Right ventricle myocardium inferior (tissue), 1 donor: ENCODE data around the gene CCL1. TPM values are rescaled to one million over a fixed set of nuclear protein-coding genes. Genes with fewer than 3 reads are reported as not detected.

Experiments used
- ATAC-seq: fragments of 200-7000 bp; cut with Tn5 transposase; one replicate; pipeline ENCODE4 v1.9.1; 2020; ENCODE audit warnings: mild to moderate bottlenecking, moderate library complexity
- DNase-seq: peaks from one replicate; pipeline ENCODE4 v3.0.0; 2021; ENCODE audit errors: missing footprints
- intact Hi-C: fragments of 100-400 bp; cut with DNase I; formaldehyde crosslinking; loops from one replicate; pipeline ENCODE4 v1.11.0; 2022
- total RNA-seq: library from RNA; stranded (reverse); fragmentation: NEBNext Ultra II Directional; extraction: Animal tissue kit (Norgen Biotek cat#: 25700); gene quantifications from one replicate; pipeline ENCODE4 v1.2.1, GENCODE V29; 2021
- donor health status: DM: no; HTN: yes; CAD: no; lungs with severe emphysema.

CCL1 gene
- total RNA-seq, 1 donor from 2014 or later: not detected

DNA sequence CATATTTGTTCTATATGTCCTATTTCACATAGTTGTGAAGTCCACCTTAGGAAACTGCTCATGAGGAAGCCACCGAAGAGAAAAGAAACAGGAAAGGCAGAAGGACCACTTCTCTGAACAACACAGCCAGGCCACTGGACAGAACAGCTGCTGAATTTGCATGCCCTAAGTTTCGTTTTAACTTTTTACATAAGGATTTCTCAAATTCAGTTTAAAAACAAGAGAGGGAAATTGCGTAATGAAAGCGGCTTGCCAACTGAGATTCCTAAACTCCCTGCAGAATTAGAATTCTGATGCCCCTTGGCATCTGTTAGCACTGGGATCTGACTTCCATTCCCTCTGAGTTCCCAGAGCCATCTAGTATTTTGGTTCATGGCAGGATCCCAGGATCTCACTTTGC, 48.8 kb downstream of the CCL1 start:
- no peak for DNase-seq
- ATAC-seq: peak; percentile 72
- intact Hi-C loops: no loop called here

DNA sequence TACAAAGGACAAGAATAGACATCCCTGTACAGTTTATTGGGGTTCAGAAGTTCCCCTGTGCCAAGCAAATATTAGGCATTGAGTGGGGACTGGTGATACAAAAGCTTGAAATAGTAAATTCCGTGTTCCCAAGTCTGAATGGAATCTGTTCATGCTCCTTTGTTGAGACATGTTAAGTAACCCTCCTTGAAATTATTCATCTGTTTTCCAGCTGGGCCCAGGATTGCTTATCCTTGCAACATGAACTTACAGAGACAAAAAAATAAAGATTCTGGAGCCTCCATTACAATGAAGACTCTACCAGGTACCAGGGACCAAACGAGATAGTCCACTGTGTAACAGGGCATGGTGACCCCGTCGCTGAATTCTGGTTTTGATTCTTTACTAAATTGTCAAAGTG, 49.9 kb downstream of the CCL1 start:
- intact Hi-C loops: no loop called here
- peak; percentile 69 for ATAC-seq

DNA sequence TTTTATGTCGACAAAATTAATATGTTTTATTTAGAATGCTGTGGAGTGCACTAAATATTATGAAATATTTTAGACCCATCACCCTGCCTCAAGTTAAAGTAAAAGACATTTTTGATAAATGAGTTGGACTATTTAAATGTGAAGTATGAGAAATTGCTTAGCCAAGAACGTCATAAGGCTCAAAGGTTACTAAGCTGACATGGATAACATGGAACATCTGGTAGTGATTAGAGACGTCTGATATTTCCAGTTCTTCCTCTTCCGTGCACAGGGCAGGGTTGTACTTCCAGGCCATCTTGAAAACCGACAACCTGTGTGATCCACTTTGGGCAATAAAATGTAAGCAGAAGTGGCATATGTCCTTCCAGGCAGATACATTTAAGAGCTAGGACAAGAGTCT, 51.0 kb downstream of the CCL1 start:
- ATAC-seq: peak; percentile 82
- intact Hi-C loops: no loop called here
- DNase-seq: no peak

More for the DNA sequence above, 49.9 kb downstream of the CCL1 start:
- DNase-seq: no peak

DNA sequence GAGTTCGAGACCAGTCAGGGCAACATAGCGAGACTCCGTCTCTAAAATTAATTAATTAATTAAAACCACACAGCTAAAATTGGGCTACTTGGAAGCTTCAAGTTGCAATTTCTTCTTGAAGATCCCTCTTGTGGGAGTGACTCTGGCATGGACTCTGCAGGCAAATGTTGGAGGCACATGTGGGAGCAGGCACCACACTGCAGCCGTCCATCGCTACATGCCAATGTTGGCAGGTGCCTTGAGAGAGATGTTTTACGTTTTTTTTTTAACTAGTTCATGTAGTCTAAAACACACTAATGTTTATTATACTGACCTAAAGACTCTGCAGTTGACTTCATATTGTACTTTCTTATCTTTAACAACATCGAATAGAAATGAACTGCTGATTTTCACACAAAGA, 51.7 kb downstream of the CCL1 start:
- intact Hi-C loops: no loop called here
- ATAC-seq: no peak
- DNase-seq: no peak

Other genes with a start within 250 kb of the CCL1 start
- 33.4 TPM for gene CCL2, start 107.9 kb downstream of the CCL1 start, total RNA-seq
- gene CCL7, start 93.0 kb downstream of the CCL1 start, total RNA-seq: not detected
- gene CCL11, start 77.5 kb downstream of the CCL1 start, total RNA-seq: 5.4 TPM
- gene CCL8, start 43.8 kb downstream of the CCL1 start, total RNA-seq: not detected
- gene CCL13, start 6.8 kb downstream of the CCL1 start, total RNA-seq: 1.2 TPM
- not detected for gene TMEM132E, start 216.3 kb upstream of the CCL1 start, total RNA-seq